Transverse colon (tissue), 4 donors: ENCODE results near the gene SPARCL1. TPM values are rescaled to one million over a fixed set of nuclear protein-coding genes. Genes with fewer than 3 reads are reported as not detected.

ENCODE experiments used
- DNase-seq: peaks from one replicate; pipeline ENCODE4 v3.0.0-alpha.2; 2019
- H3K27ac ChIP-seq, 4 donors: fragments of 200-600 bp; sonication (generic); 2 replicates each; pipeline ENCODE4 v1.5.1; 2016 to 2018; ENCODE audit warnings: inconsistent platforms in 4 of 4
- H3K27me3 ChIP-seq: fragments of 200-600 bp; sonication (generic); 2 replicates; pipeline ENCODE4 v1.5.1; 2017; ENCODE audit warnings: inconsistent platforms
- H3K36me3 ChIP-seq, 4 donors: fragments of 200-600 bp; sonication (generic); 2 replicates each; pipeline ENCODE4 v1.5.1; 2017 to 2019; ENCODE audit warnings: inconsistent platforms in 4 of 4
- H3K4me1 ChIP-seq, 4 donors: fragments of 200-600 bp; sonication (generic); 2 replicates each; pipeline ENCODE4 v1.5.1; 2017 to 2020; ENCODE audit warnings: inconsistent platforms in 4 of 4
- H3K4me3 ChIP-seq, 4 donors: fragments of 200-600 bp; sonication (generic); 1 replicate in 1 of 4; 2 replicates in 3 of 4; pipeline versions ENCODE4 v1.5.1 to v1.6.1; 2017 to 2019; ENCODE audit warnings: inconsistent platforms in 4 of 4
- H3K9me3 ChIP-seq, 2 donors: fragments of 200-600 bp; sonication (generic); 2 replicates each; pipeline ENCODE4 v1.5.1; 2017 to 2019; ENCODE audit warnings: inconsistent platforms in 2 of 2
- CTCF ChIP-seq, 5 experiments: fragments of 200-600 bp in 3 of 5; fragments of 450-650 bp in 2 of 5; sonication (generic) in 3 of 5; IDR thresholded peaks; 1 replicate in 2 of 5; 2 replicates in 3 of 5; pipeline ENCODE4 v1.5.1; 2016 to 2017; ENCODE audit warnings: antibody characterized with exemption in 5 of 5, inconsistent platforms in 3 of 5, mild to moderate bottlenecking in 2 of 5, moderate library complexity in 1 of 5
- EP300 ChIP-seq: sonication (generic); formaldehyde crosslinking; IDR thresholded peaks from one replicate; pipeline ENCODE4 v1.6.1; 2017; ENCODE audit warnings: antibody characterized with exemption, low read depth
- POLR2A ChIP-seq: fragments of 450-650 bp; IDR thresholded peaks from one replicate; pipeline ENCODE4 v1.6.1; 2016; ENCODE audit warnings: antibody characterized with exemption, mild to moderate bottlenecking, moderate library complexity
- POLR2AphosphoS5 ChIP-seq, 3 donors: sonication (generic); formaldehyde crosslinking; IDR thresholded peaks; one replicate each; pipeline ENCODE4 v1.6.1; 2016; ENCODE audit warnings: antibody characterized with exemption in 3 of 3
- WGBS, 2 donors: methylation state at CpG; one replicate each; pipeline ENCODE4 v1.1.5; 2018; ENCODE audit warnings: low coverage in 1 of 2; 5-methylcytosine and 5-hydroxymethylcytosine counted together
- in situ Hi-C, 4 donors: fragments of 200-750 bp; cut with MboI; loops; one replicate each; pipeline versions ENCODE4 v1.15.0 to v1.15.1; 2017; ENCODE audit warnings: low sequenced_read_pairs in 3 of 4, low pct_ligation_motif_present in 1 of 4, low pct_unique_long_range_greater_than_20kb in 1 of 4
- intact Hi-C: fragments of 100-400 bp; cut with DNase I; formaldehyde crosslinking; loops from one replicate; pipeline ENCODE4 v1.15.1; 2023; ENCODE audit warnings: low total_unique reads
- total RNA-seq, 4 donors: library from RNA; depleted of rRNA; stranded (reverse); fragments of >200 nt; gene quantifications; one replicate each; pipeline ENCODE4 v1.1.0, GENCODE V29; 2016

SPARCL1 gene
- total RNA-seq, 4 donors from 2014 or later, result 113 to 228 (median 151) TPM

- no peaks in the 10 kb centered on the region for H3K27me3 ChIP-seq
- H3K4me3 ChIP-seq, result no peak overlapping the region
- H3K36me3 ChIP-seq, result no peaks in the 10 kb centered on the region
- DNase-seq, result peak; percentile 52
- in situ Hi-C loops (loop anchor here in 1 of 4 donors (10.0 kb wide), 1 partner anchor 484 kb away; no protein-coding TSS in a partner anchor), intact Hi-C loops (loop anchor here (5.0 kb wide), 1 partner anchor 919 kb away; no protein-coding TSS in a partner anchor)
- peaks cover 0 to 19% (median 3%) of the 10 kb centered on the region in 4 donors for H3K4me1 ChIP-seq
- peak overlapping the region; percentile 79 to 91 (median 84) for H3K27ac ChIP-seq
- no peaks in the 10 kb centered on the region for H3K9me3 ChIP-seq
- 57 to 73% methylated on average over 3 to 4 of the region's 4 CpGs for WGBS, 2 donors
- no peak for TF ChIP-seq POLR2A
- TF ChIP-seq CTCF (IDR thresholded peaks at IDR 0.05), result no peak
- peak; percentile 92 for TF ChIP-seq EP300
- TF ChIP-seq POLR2AphosphoS5 (IDR thresholded peaks at IDR 0.05), result peak; percentile 87 to 95 (median 94)
Measured at GRCh38 chr4:87530868-87531267, 1.7 kb upstream of the SPARCL1 start.

GRCh38 chr4:87530229-87530628 is 1.1 kb upstream of the SPARCL1 start:
- no peaks in the 10 kb centered on the region for H3K36me3 ChIP-seq

DNA sequence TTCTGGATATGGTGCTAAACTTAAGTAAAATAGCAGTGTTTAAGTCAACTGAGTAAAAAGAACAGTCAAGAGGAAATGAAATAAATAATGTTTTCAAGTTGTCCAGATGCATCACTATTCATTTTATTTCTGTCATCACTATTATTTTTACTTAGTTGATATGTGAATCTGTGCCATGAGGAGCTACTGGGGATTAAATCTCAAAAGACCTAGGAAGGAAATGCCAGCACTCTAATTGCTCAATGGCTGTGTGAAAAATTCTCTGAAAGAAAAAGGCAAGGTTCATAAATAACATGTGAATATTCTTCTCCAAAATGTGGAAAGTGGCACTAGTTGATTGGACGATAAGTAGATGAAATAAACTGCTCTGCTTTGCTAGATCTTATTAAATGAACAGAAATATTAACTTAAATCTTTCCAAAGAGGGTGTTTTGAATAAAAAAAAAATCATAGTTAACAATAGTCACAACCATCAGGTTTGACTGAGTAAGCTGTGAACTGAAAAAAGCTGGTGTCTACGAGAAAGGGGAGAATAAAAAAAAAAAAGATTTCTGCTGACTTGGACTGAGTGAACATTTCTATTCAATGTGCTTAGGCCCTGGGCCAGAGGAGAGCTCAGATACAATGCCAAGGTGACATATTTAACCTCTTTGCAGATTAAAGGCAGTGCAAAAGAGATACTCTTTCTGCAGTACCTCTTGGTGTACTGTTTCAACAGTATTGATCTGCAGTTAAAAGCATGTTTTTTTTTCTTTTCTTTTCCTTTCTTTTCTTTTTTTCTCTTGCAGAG is 1.6 kb downstream of the SPARCL1 start:
- no peak for DNase-seq
- intact Hi-C loops, result no loop called here
- H3K36me3 ChIP-seq, result no peaks in the 10 kb centered on the region
- no peaks in the 10 kb centered on the region for H3K27me3 ChIP-seq
- H3K9me3 ChIP-seq, result peaks cover 6 to 7% of the 10 kb centered on the region in 2 donors
- TF ChIP-seq POLR2A, result no peak
- TF ChIP-seq CTCF (IDR thresholded peaks at IDR 0.05), result no peak
- TF ChIP-seq EP300, result no peak
- TF ChIP-seq POLR2AphosphoS5 (IDR thresholded peaks at IDR 0.05), result no peak
- H3K4me1 ChIP-seq, result peaks cover 0 to 30% (median 5%) of the 10 kb centered on the region in 4 donors
- peak overlapping the region; percentile 28 to 51 (median 34) for H3K4me3 ChIP-seq
- WGBS, 2 donors, result 29 to 45% methylated on average over 2 of the region's 2 CpGs
- in situ Hi-C loops, result no loop called here
- peak overlapping the region; percentile 79 to 91 (median 84) for H3K27ac ChIP-seq

More at GRCh38 chr4:87530229-87530628, 1.1 kb upstream of the SPARCL1 start:
- TF ChIP-seq CTCF (IDR thresholded peaks at IDR 0.05) (no peak), EP300 (no peak), POLR2AphosphoS5 (IDR thresholded peaks at IDR 0.05) (no peak), POLR2A (no peak)
- H3K4me1 ChIP-seq, result peaks cover 0 to 19% (median 4%) of the 10 kb centered on the region in 4 donors
- WGBS, 2 donors, result 41 to 60% methylated on average over 1 of the region's 1 CpG
- no peaks in the 10 kb centered on the region for H3K27me3 ChIP-seq
- H3K27ac ChIP-seq, result peak overlapping the region; percentile 79 to 91 (median 84)
- intact Hi-C loops (loop anchor here (5.0 kb wide), 1 partner anchor 918 kb away; no protein-coding TSS in a partner anchor), in situ Hi-C loops (loop anchor here in 1 of 4 donors (10.0 kb wide), 1 partner anchor 485 kb away; no protein-coding TSS in a partner anchor)
- no peak overlapping the region for H3K4me3 ChIP-seq
- DNase-seq, result no peak
- H3K9me3 ChIP-seq, result no peaks in the 10 kb centered on the region

DNA sequence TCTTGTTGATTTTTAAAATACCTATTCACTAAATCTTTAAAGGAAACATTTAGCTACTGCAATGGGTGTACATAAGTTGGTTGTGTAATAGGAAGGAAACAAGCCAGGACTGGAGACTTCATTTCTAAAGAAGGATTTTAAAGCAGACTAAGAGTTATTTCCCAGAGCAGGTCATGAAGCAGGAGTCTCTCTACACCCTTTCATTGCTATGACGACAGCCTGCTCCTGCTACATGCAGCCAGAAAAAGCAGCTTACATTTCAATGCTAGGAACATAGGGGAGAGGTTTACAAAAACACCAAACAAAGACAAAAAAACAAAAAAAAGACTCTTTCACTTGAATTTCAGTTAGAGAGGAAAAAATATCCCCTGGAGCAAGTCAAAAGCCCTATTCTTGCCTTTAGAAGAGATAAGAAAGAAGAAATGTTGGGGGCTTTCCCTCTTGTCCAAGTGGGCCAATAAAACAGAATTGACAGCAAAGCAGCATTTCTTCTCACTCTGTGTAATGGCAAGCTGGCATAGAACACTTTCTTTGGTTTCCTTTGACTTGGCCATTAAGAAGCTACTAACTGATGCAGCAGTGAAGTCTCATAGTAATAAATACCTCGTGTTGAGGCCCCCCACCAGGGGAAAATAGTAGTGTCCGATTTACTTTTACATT is 3.4 kb downstream of the SPARCL1 start:
- in situ Hi-C loops, result no loop called here
- 46 to 50% methylated on average over 3 of the region's 3 CpGs for WGBS, 2 donors
- TF ChIP-seq POLR2A (peak; percentile 19), EP300 (no peak), POLR2AphosphoS5 (IDR thresholded peaks at IDR 0.05) (peak; percentile 10 to 53 (median 50))
- no peak for DNase-seq
- intact Hi-C loops, result no loop called here
- Histone ChIP-seq H3K4me3 (peak overlapping the region in 3 of 4 donors; percentile 31 to 51 (median 36)), H3K36me3 (no peaks in the 10 kb centered on the region), H3K27ac (peak overlapping the region; percentile 79 to 91 (median 84)), H3K27me3 (no peaks in the 10 kb centered on the region), H3K4me1 (peaks cover 0 to 36% (median 11%) of the 10 kb centered on the region in 4 donors), H3K9me3 (peaks cover 6 to 7% of the 10 kb centered on the region in 2 donors)
